Testis (tissue), 2 donors: ENCODE data around the gene ZFYVE28.

Experiments used
- POLR2A ChIP-seq: fragments of 450-650 bp; IDR thresholded peaks from one replicate; pipeline ENCODE4 v1.6.1; 2017; ENCODE audit warnings: antibody characterized with exemption, mild to moderate bottlenecking, moderate library complexity
- TF ChIP-seq, protein P1 (sequence below), 3 experiments: fragments of 450-650 bp in 2 of 3; fragments of 200-600 bp in 1 of 3; sonication (generic) in 1 of 3; IDR thresholded peaks; one replicate each; pipeline ENCODE4 v1.5.1; 2016 to 2019; ENCODE audit warnings: antibody characterized with exemption in 3 of 3, mild to moderate bottlenecking in 2 of 3, moderate library complexity in 1 of 3

GRCh38 chr4:2406406-2406805, 12.0 kb downstream of the ZFYVE28 start:
- TF ChIP-seq, protein P1, sequence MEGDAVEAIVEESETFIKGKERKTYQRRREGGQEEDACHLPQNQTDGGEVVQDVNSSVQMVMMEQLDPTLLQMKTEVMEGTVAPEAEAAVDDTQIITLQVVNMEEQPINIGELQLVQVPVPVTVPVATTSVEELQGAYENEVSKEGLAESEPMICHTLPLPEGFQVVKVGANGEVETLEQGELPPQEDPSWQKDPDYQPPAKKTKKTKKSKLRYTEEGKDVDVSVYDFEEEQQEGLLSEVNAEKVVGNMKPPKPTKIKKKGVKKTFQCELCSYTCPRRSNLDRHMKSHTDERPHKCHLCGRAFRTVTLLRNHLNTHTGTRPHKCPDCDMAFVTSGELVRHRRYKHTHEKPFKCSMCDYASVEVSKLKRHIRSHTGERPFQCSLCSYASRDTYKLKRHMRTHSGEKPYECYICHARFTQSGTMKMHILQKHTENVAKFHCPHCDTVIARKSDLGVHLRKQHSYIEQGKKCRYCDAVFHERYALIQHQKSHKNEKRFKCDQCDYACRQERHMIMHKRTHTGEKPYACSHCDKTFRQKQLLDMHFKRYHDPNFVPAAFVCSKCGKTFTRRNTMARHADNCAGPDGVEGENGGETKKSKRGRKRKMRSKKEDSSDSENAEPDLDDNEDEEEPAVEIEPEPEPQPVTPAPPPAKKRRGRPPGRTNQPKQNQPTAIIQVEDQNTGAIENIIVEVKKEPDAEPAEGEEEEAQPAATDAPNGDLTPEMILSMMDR (IDR thresholded peaks at IDR 0.05): no peak
- TF ChIP-seq POLR2A: no peak
